NCI-H526 (cell line): ENCODE data around the gene CXCL10.

Experiments used
- DNase-seq, 2 experiments: peaks; one replicate each; lab custom pipeline; 2025; lab: John Stamatoyannopoulos, UW

The CXCL10 gene

GRCh38 chr4:75992462-75992861 is 30.8 kb downstream of the CXCL10 start:
- no peak for DNase-seq

GRCh38 chr4:75989846-75990528 is 33.3 kb downstream of the CXCL10 start:
- DNase-seq = no peak

- DNase-seq = no peak
Observed at GRCh38 chr4:75985116-75985515, 38.2 kb downstream of the CXCL10 start.

- DNase-seq = no peak
Observed at GRCh38 chr4:75980576-75980975, 42.7 kb downstream of the CXCL10 start.

DNA sequence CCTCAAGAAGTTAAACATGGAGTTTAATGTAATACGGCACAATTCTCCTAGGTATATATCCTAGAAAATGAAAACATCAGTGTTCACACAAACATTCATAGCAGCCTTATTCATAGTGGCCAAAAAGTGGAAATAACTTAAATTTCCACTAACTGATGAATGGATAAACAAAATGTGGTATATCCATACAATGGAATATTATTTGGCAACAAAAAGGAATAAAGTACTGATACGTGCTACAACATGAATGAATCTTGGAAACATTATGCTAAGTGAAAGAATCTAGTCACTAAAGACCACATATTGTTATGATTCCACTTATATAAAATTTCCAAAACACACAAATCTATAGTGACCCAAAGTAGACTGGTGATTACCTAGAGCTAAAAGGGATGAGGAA is 47.1 kb downstream of the CXCL10 start:
- DNase-seq = no peak

- no peak for DNase-seq
Observed at GRCh38 chr4:75973766-75974165, 49.5 kb downstream of the CXCL10 start.
